Keratinocyte (primary cell): ENCODE measurements around the gene CDH22.

Experiments used
- EZH2 ChIP-seq: IDR thresholded peaks from one replicate; pipeline ENCODE4 v1.6.1; 2012; ENCODE audit warnings: inconsistent platforms, mild to moderate bottlenecking, low read length, moderate library complexity
- TF ChIP-seq, protein P1 (sequence below), 3 experiments: IDR thresholded peaks in 1 of 3; conservative IDR thresholded peaks in 1 of 3; optimal IDR thresholded peaks in 1 of 3; 2 replicates in 2 of 3; 3 replicates in 1 of 3; pipeline versions ENCODE3 to v1.5.1; 2011; ENCODE audit warnings: low read length in 3 of 3, mild to moderate bottlenecking in 3 of 3, moderate library complexity in 2 of 3, control low read depth in 1 of 3, inconsistent platforms in 1 of 3; ENCODE audit not compliant: insufficient read depth in 2 of 3; ENCODE audit errors: extremely low read depth in 1 of 3

DNA sequence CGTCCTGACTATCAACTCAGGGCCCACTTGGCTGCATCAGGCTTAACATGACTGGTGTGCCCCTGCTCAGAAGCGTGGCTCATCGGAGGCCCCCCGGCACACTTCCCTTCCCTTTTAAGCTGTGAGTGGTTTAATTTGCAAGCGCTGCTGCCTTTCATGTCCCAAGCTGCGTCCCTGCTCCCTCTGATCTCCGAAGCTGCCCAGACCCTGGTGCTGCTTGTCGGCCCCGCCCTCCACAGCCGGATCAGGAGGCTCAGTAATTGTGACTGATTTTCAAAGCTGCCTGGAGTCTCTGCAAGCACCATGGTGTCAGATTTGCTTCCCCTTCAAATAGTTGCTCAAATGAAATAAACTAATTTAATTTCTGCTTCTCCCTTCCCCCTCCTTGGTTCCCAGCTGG, 71.1 kb downstream of the CDH22 start:
- TF ChIP-seq EZH2, result no peak
- TF ChIP-seq, protein P1, sequence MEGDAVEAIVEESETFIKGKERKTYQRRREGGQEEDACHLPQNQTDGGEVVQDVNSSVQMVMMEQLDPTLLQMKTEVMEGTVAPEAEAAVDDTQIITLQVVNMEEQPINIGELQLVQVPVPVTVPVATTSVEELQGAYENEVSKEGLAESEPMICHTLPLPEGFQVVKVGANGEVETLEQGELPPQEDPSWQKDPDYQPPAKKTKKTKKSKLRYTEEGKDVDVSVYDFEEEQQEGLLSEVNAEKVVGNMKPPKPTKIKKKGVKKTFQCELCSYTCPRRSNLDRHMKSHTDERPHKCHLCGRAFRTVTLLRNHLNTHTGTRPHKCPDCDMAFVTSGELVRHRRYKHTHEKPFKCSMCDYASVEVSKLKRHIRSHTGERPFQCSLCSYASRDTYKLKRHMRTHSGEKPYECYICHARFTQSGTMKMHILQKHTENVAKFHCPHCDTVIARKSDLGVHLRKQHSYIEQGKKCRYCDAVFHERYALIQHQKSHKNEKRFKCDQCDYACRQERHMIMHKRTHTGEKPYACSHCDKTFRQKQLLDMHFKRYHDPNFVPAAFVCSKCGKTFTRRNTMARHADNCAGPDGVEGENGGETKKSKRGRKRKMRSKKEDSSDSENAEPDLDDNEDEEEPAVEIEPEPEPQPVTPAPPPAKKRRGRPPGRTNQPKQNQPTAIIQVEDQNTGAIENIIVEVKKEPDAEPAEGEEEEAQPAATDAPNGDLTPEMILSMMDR (optimal IDR thresholded peaks at IDR 0.05 in 1 of 3, IDR thresholded peaks at IDR 0.05 in 1 of 3, conservative IDR thresholded peaks at IDR 0.05 in 1 of 3; ENCODE audit: extremely low read depth in 1 of 3, insufficient read depth in 2 of 3, low read length in 3 of 3), result no peak
